ENCODE results near the gene MTRR. TPM values are rescaled to one million over a fixed set of nuclear protein-coding genes. Genes with fewer than 3 reads are reported as not detected.

Gene MTRR
- total RNA-seq, 1 experiment from 2014 or later, result 57.8 TPM

- DNase-seq (ENCODE audit: low read depth, low spot score) (no peak), ATAC-seq (no peak)
- Histone ChIP-seq H3K27me3 (ENCODE audit: control insufficient read depth, insufficient read depth, low read length) (peaks cover 7% of the 10 kb centered on the region; the same call in 1 of the 2 replicates), H3K27ac (ENCODE audit: low read length) (no peak overlapping the region), H3K4me3 (ENCODE audit: low read depth in 2 of 2, low read length in 2 of 2) (no peak overlapping the region), H3K36me3 (ENCODE audit: control insufficient read depth, insufficient read depth, low read length) (no peaks in the 10 kb centered on the region), H3K4me1 (ENCODE audit: control insufficient read depth, insufficient read depth, low read length) (no peaks in the 10 kb centered on the region), H3K9me3 (ENCODE audit: control insufficient read depth, insufficient read depth, low read depth, low read length) (no peaks in the 10 kb centered on the region)
- TF ChIP-seq TCF7L2 (IDR thresholded peaks at IDR 0.05; ENCODE audit: low read depth, low read length) (no peak), CTCF (IDR thresholded peaks at IDR 0.05) (no peak), POLR2AphosphoS5 (IDR thresholded peaks at IDR 0.05; ENCODE audit: low read depth, low read length) (no peak), SIN3A (IDR thresholded peaks at IDR 0.05; ENCODE audit: borderline replicate concordance, insufficient read depth, low read depth, low read length) (no peak)
- TF ChIP-seq, protein P1, sequence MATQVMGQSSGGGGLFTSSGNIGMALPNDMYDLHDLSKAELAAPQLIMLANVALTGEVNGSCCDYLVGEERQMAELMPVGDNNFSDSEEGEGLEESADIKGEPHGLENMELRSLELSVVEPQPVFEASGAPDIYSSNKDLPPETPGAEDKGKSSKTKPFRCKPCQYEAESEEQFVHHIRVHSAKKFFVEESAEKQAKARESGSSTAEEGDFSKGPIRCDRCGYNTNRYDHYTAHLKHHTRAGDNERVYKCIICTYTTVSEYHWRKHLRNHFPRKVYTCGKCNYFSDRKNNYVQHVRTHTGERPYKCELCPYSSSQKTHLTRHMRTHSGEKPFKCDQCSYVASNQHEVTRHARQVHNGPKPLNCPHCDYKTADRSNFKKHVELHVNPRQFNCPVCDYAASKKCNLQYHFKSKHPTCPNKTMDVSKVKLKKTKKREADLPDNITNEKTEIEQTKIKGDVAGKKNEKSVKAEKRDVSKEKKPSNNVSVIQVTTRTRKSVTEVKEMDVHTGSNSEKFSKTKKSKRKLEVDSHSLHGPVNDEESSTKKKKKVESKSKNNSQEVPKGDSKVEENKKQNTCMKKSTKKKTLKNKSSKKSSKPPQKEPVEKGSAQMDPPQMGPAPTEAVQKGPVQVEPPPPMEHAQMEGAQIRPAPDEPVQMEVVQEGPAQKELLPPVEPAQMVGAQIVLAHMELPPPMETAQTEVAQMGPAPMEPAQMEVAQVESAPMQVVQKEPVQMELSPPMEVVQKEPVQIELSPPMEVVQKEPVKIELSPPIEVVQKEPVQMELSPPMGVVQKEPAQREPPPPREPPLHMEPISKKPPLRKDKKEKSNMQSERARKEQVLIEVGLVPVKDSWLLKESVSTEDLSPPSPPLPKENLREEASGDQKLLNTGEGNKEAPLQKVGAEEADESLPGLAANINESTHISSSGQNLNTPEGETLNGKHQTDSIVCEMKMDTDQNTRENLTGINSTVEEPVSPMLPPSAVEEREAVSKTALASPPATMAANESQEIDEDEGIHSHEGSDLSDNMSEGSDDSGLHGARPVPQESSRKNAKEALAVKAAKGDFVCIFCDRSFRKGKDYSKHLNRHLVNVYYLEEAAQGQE (IDR thresholded peaks at IDR 0.05; ENCODE audit: insufficient read depth in 1 of 2, low read depth in 2 of 2, low read length in 1 of 2), result no peak
- in situ Hi-C loops (cut with HindIII; ENCODE audit: low pct_unique_long_range_greater_than_20kb, low sequenced_read_pairs) (no loop called here), intact Hi-C loops (cut with micrococcal nuclease; ENCODE audit: unreplicated experiment) (no loop called here)
- ChIA-PET CTCF (no interaction called here), POLR2A (no interaction called here)
- BruUV-seq (replicated peaks), result no TSS peak
Observed at GRCh38 chr5:7842531-7842930, 26.4 kb upstream of the MTRR start.

DNA sequence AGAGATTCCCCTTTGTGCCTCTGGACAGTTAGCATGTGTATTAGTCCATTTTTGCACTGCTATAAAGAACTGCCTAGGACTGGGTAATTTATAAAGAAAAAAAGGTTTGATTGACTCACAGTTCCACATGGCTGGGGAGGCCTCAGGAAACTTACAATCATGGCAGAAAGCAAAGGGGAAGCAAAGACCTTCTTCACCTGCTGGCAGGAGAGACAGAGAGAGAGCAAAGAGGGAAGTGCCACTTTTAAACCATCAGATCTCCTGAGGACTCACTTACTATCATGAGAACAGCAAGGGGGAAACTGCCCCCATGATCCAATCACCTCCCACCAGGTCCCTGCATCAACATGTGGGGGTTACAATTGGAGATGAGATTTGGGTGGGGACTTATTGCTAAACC, 24.0 kb upstream of the MTRR start:
- CTCF ChIA-PET, result no interaction called here
- intact Hi-C loops (cut with micrococcal nuclease; ENCODE audit: unreplicated experiment), result no loop called here
- BruUV-seq (replicated peaks), result no TSS peak

More for the DNA sequence above, 24.0 kb upstream of the MTRR start:
- no peaks in the 10 kb centered on the region for H3K9me3 ChIP-seq (ENCODE audit: control insufficient read depth, insufficient read depth, low read depth, low read length)
- no peak for ATAC-seq
- H3K27ac ChIP-seq (ENCODE audit: low read length), result no peak overlapping the region
- H3K27me3 ChIP-seq (ENCODE audit: control insufficient read depth, insufficient read depth, low read length), result peaks cover 7% of the 10 kb centered on the region; the same call in 1 of the 2 replicates
- no peak overlapping the region for H3K4me3 ChIP-seq (ENCODE audit: low read depth in 2 of 2, low read length in 2 of 2)
- no peaks in the 10 kb centered on the region for H3K4me1 ChIP-seq (ENCODE audit: control insufficient read depth, insufficient read depth, low read length)
- no peak for DNase-seq (ENCODE audit: low read depth, low spot score)
- POLR2A ChIA-PET, result interaction anchor here (0.6 kb wide), 1 partner anchor 421 kb away, joined by 3 read pairs; no protein-coding TSS in a partner anchor
- TF ChIP-seq CTCF (IDR thresholded peaks at IDR 0.05) (no peak), SIN3A (IDR thresholded peaks at IDR 0.05; ENCODE audit: borderline replicate concordance, insufficient read depth, low read depth, low read length) (no peak), TCF7L2 (IDR thresholded peaks at IDR 0.05; ENCODE audit: low read depth, low read length) (no peak), POLR2AphosphoS5 (IDR thresholded peaks at IDR 0.05; ENCODE audit: low read depth, low read length) (no peak)
- TF ChIP-seq, protein P1 (IDR thresholded peaks at IDR 0.05; ENCODE audit: insufficient read depth in 1 of 2, low read depth in 2 of 2, low read length in 1 of 2), result no peak
- H3K36me3 ChIP-seq (ENCODE audit: control insufficient read depth, insufficient read depth, low read length), result no peaks in the 10 kb centered on the region
- in situ Hi-C loops (cut with HindIII; ENCODE audit: low pct_unique_long_range_greater_than_20kb, low sequenced_read_pairs), result no loop called here
